Gastroesophageal sphincter (tissue), 3 donors: ENCODE data around the gene MILR1.

Experiments
- CTCF ChIP-seq, 4 experiments: fragments of 200-600 bp in 2 of 4; fragments of 450-650 bp in 2 of 4; sonication (generic) in 1 of 4; IDR thresholded peaks; one replicate each; pipeline ENCODE4 v1.5.1; 2017 to 2019; ENCODE audit warnings: antibody characterized with exemption in 4 of 4, mild to moderate bottlenecking in 2 of 4, moderate library complexity in 2 of 4
- EP300 ChIP-seq: sonication (generic); formaldehyde crosslinking; IDR thresholded peaks from one replicate; pipeline ENCODE4 v1.6.1; 2017; ENCODE audit warnings: antibody characterized with exemption, mild to moderate bottlenecking
- POLR2A ChIP-seq, 2 donors: fragments of 450-650 bp; IDR thresholded peaks; one replicate each; pipeline ENCODE4 v1.6.1; 2017; ENCODE audit warnings: antibody characterized with exemption in 2 of 2, mild to moderate bottlenecking in 2 of 2, moderate library complexity in 1 of 2

- TF ChIP-seq CTCF (IDR thresholded peaks at IDR 0.05) (no peak), POLR2A (IDR thresholded peaks at IDR 0.05) (no peak), EP300 (no peak)
Measured at GRCh38 chr17:64500862-64501765, 52.2 kb downstream of the MILR1 start.
